Measurements from ENCODE around the gene PSMD13. TPM values are rescaled to one million over a fixed set of nuclear protein-coding genes. Genes with fewer than 3 reads are reported as not detected.
"Not testable (repeated sequence)": the region's sequence is repeated elsewhere in the genome, so short reads cannot be mapped to it uniquely, and the experiment has no call there.

The PSMD13 gene
- total RNA-seq, 1 donor from 2014 or later, result 89.9 TPM

- peak overlapping the region; percentile 100 for H3K4me3 ChIP-seq
- ATAC-seq (no peak), DNase-seq (no peak)
- intact Hi-C loops (cut with DNase I), result no loop called here
- peaks cover 22% of the 10 kb centered on the region for H3K4me1 ChIP-seq
- peak overlapping the region; percentile 91 for H3K27ac ChIP-seq
- no peaks in the 10 kb centered on the region for H3K27me3 ChIP-seq
- H3K36me3 ChIP-seq, result peaks cover 22% of the 10 kb centered on the region
- TF ChIP-seq CTCF (IDR thresholded peaks at IDR 0.05), result no peak
- no peaks in the 10 kb centered on the region for H3K9me3 ChIP-seq
These were observed 1.2 kb upstream of the PSMD13 start for GRCh38 chr11:235609-235996.

GRCh38 chr11:235997-236773, 591 bp upstream of the PSMD13 start, which contains the start of gene SIRT3:
SIRT3 (minus strand) TSS chr11:236342; CDS start chr11:236328, 14 bp downstream.
- intact Hi-C loops (cut with DNase I), result no loop called here
- TF ChIP-seq CTCF (IDR thresholded peaks at IDR 0.05), result peak; percentile 17
- ATAC-seq (peak; percentile 92), DNase-seq (peak; percentile 92)
- Histone ChIP-seq H3K4me3 (peak within 1 kb of the TSS; percentile 100), H3K27ac (peak within 1 kb of the TSS; percentile 95), H3K4me1 (peaks cover 22% of the 10 kb centered on the region), H3K9me3 (no peaks in the 10 kb centered on the region), H3K27me3 (no peaks in the 10 kb centered on the region), H3K36me3 (peaks cover 28% of the 10 kb centered on the region)

GRCh38 chr11:238346-238745, 1.6 kb downstream of the PSMD13 start:
- intact Hi-C loops (cut with DNase I); H3K27me3 ChIP-seq; H3K27ac ChIP-seq; DNase-seq; H3K4me3 ChIP-seq; ATAC-seq; H3K9me3 ChIP-seq: not testable (repeated sequence)
- Histone ChIP-seq H3K4me1 (peaks cover 22% of the 10 kb centered on the region), H3K36me3 (peaks cover 42% of the 10 kb centered on the region)

GRCh38 chr11:240315-240714, 3.5 kb downstream of the PSMD13 start:
- Histone ChIP-seq H3K9me3 (no peaks in the 10 kb centered on the region), H3K27ac (no peak overlapping the region), H3K27me3 (no peaks in the 10 kb centered on the region), H3K4me3 (no peak overlapping the region), H3K36me3 (peaks cover 61% of the 10 kb centered on the region), H3K4me1 (peaks cover 19% of the 10 kb centered on the region)
- ATAC-seq, result no peak
- DNase-seq, result no peak
- intact Hi-C loops (cut with DNase I), result no loop called here
- TF ChIP-seq CTCF (IDR thresholded peaks at IDR 0.05), result no peak

- Histone ChIP-seq H3K27me3 (no peaks in the 10 kb centered on the region), H3K4me3 (no peak overlapping the region), H3K36me3 (peaks cover 72% of the 10 kb centered on the region), H3K27ac (no peak overlapping the region), H3K4me1 (peaks cover 15% of the 10 kb centered on the region), H3K9me3 (no peaks in the 10 kb centered on the region)
- TF ChIP-seq CTCF (IDR thresholded peaks at IDR 0.05), result no peak
- intact Hi-C loops (cut with DNase I), result no loop called here
- ATAC-seq, result no peak
- DNase-seq, result no peak
These were observed 4.9 kb downstream of the PSMD13 start for GRCh38 chr11:241634-242033.

- TF ChIP-seq CTCF (IDR thresholded peaks at IDR 0.05), result no peak
- Histone ChIP-seq H3K4me1 (no peaks in the 10 kb centered on the region), H3K27ac (no peak overlapping the region), H3K9me3 (no peaks in the 10 kb centered on the region), H3K27me3 (no peaks in the 10 kb centered on the region), H3K4me3 (no peak overlapping the region), H3K36me3 (peaks cover 89% of the 10 kb centered on the region)
- intact Hi-C loops (cut with DNase I), result no loop called here
- ATAC-seq, result no peak
- no peak for DNase-seq
These were observed 7.6 kb downstream of the PSMD13 start for GRCh38 chr11:244376-244775.
